Neural progenitor cell (in vitro differentiated cells): ENCODE data around the gene RHOJ. TPM values are rescaled to one million over a fixed set of nuclear protein-coding genes. Genes with fewer than 3 reads are reported as not detected.

ENCODE experiments used
- DNase-seq: peaks from one replicate; pipeline ENCODE4 v3.0.0-alpha.2; 2016; ENCODE audit warnings: low spot score
- H2AFZ ChIP-seq: fragments of 200-600 bp; sonication (generic); replicated peaks from 2 replicates; pipeline ENCODE4 v1.6.1; 2016; ENCODE audit warnings: antibody characterized with exemption
- H3F3A ChIP-seq: fragments of 200-600 bp; sonication (generic); 2 replicates; pipeline ENCODE4 v1.6.1; 2016; ENCODE audit warnings: antibody characterized with exemption, low read depth
- H3K27ac ChIP-seq: fragments of 200-600 bp; sonication (generic); 2 replicates; pipeline ENCODE4 v1.5.1; 2016; ENCODE audit warnings: mild to moderate bottlenecking
- H3K27me3 ChIP-seq: fragments of 200-600 bp; sonication (generic); 2 replicates; pipeline ENCODE4 v1.6.1; 2016; ENCODE audit warnings: mild to moderate bottlenecking, moderate library complexity
- H3K36me3 ChIP-seq: fragments of 200-600 bp; sonication (generic); 2 replicates; pipeline ENCODE4 v1.5.1; 2016
- H3K4me1 ChIP-seq: fragments of 200-600 bp; sonication (generic); 2 replicates; pipeline ENCODE4 v1.6.1; 2016; ENCODE audit warnings: mixed run types
- H3K4me2 ChIP-seq: fragments of 200-600 bp; sonication (generic); 2 replicates; pipeline ENCODE4 v1.6.1; 2016
- H3K4me3 ChIP-seq: fragments of 200-600 bp; sonication (generic); 2 replicates; pipeline ENCODE4 v1.5.1; 2016
- H3K79me2 ChIP-seq: fragments of 200-600 bp; sonication (generic); 2 replicates; pipeline ENCODE4 v1.6.1; 2016; ENCODE audit warnings: low read depth
- H3K9ac ChIP-seq: fragments of 200-600 bp; sonication (generic); 2 replicates; pipeline ENCODE4 v1.6.1; 2016
- H3K9me3 ChIP-seq: fragments of 200-600 bp; sonication (generic); 2 replicates; pipeline ENCODE4 v1.5.1; 2016; ENCODE audit warnings: low read depth
- H4K20me1 ChIP-seq: fragments of 200-600 bp; sonication (generic); 2 replicates; pipeline ENCODE4 v1.6.1; 2016; ENCODE audit warnings: low read depth
- H3K27ac Mint-ChIP-seq: 3 replicates; pipeline ENCODE4 v1.8.0; 2021; ENCODE audit warnings: mixed read lengths
- H3K27me3 Mint-ChIP-seq: 2 replicates; pipeline ENCODE4 v1.8.0; 2022; ENCODE audit warnings: low read depth, mild to moderate bottlenecking, inconsistent platforms, moderate library complexity, mixed read lengths; ENCODE audit not compliant: insufficient read depth
- H3K36me3 Mint-ChIP-seq: 3 replicates; pipeline ENCODE4 v1.8.0; 2021; ENCODE audit warnings: mixed read lengths
- H3K4me1 Mint-ChIP-seq: 3 replicates; pipeline ENCODE4 v1.8.0; 2021; ENCODE audit warnings: mixed read lengths
- H3K4me3 Mint-ChIP-seq: 3 replicates; pipeline ENCODE4 v1.8.0; 2021; ENCODE audit warnings: mild to moderate bottlenecking, moderate library complexity, mixed read lengths
- H3K9me3 Mint-ChIP-seq: 3 replicates; pipeline ENCODE4 v1.8.0; 2020; ENCODE audit warnings: mixed read lengths
- EZH2 ChIP-seq: fragments of 200-600 bp; sonication (generic); IDR thresholded peaks from 2 replicates; pipeline ENCODE4 v1.6.1; 2017; ENCODE audit warnings: antibody characterized with exemption, mild to moderate bottlenecking, moderate library complexity
- EZH2phosphoT487 ChIP-seq: fragments of 200-600 bp; sonication (generic); IDR thresholded peaks from 2 replicates; pipeline ENCODE4 v1.6.1; 2017; ENCODE audit warnings: antibody characterized with exemption
- total RNA-seq: library from RNA; depleted of rRNA; stranded (reverse); fragments of >200 nt; gene quantifications from 2 replicates; pipeline ENCODE4 v1.2.3, GENCODE V29; 2015; ENCODE audit warnings: low replicate concordance
- TF ChIP-seq, protein P1 (sequence below): fragments of 200-600 bp; sonication (generic); IDR thresholded peaks from 2 replicates; pipeline ENCODE4 v1.5.1; 2017; ENCODE audit warnings: antibody characterized with exemption, mild to moderate bottlenecking

Gene RHOJ
- total RNA-seq, 1 donor from 2014 or later, result not detected

DNA sequence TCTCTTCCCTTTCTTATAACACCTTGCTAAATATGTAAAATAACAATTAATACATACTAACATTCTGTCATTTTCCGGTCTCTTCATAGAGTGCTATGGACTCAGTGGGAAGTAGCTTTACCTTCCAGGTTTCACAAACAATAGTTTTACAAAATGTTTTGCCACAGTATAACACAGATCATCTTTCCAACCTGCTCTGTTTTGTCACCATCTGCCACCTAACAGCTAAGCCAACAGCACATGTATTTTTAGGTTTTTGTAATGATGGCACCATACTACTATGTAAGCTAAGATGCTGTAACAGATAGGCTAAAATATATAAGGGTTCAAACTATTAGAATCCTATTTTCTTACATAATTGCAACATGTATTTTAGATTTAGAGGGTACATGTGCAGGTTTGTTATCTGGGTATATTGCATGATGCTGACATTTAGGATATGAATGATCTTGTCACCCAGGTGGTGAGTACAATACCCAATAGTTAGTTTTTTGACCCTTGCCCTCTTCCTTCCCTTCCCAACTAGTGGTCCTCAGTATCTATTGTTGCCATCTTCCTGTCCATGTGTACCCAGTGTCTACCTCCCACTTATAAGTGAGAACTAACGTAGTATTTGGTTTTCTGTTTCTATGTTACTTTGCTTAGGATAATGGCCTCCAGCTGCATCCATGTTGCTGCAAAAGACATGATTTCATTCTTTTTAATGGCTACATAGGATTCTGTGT is 8.7 kb downstream of the RHOJ start:
- H3K9ac ChIP-seq, result no peak overlapping the region
- Mint-ChIP-seq H3K4me1 (no peaks in the 10 kb centered on the region), H3K27me3 (peaks cover 2% of the 10 kb centered on the region), H3K27ac (no peak overlapping the region), H3K36me3 (peaks cover 6% of the 10 kb centered on the region), H3K4me3 (no peak overlapping the region), H3K9me3 (no peaks in the 10 kb centered on the region)
- no peak overlapping the region for H3K4me2 ChIP-seq
- H3K36me3 ChIP-seq, result no peaks in the 10 kb centered on the region
- no peak overlapping the region for H2AFZ ChIP-seq
- no peaks in the 10 kb centered on the region for H3K4me1 ChIP-seq
- no peak overlapping the region for H3K4me3 ChIP-seq
- no peak for DNase-seq
- H3K79me2 ChIP-seq, result no peaks in the 10 kb centered on the region
- no peak for TF ChIP-seq EZH2phosphoT487
- H4K20me1 ChIP-seq, result no peaks in the 10 kb centered on the region
- no peak overlapping the region for H3K27ac ChIP-seq
- no peaks in the 10 kb centered on the region for H3F3A ChIP-seq
- no peaks in the 10 kb centered on the region for H3K9me3 ChIP-seq
- H3K27me3 ChIP-seq, result no peaks in the 10 kb centered on the region

DNA sequence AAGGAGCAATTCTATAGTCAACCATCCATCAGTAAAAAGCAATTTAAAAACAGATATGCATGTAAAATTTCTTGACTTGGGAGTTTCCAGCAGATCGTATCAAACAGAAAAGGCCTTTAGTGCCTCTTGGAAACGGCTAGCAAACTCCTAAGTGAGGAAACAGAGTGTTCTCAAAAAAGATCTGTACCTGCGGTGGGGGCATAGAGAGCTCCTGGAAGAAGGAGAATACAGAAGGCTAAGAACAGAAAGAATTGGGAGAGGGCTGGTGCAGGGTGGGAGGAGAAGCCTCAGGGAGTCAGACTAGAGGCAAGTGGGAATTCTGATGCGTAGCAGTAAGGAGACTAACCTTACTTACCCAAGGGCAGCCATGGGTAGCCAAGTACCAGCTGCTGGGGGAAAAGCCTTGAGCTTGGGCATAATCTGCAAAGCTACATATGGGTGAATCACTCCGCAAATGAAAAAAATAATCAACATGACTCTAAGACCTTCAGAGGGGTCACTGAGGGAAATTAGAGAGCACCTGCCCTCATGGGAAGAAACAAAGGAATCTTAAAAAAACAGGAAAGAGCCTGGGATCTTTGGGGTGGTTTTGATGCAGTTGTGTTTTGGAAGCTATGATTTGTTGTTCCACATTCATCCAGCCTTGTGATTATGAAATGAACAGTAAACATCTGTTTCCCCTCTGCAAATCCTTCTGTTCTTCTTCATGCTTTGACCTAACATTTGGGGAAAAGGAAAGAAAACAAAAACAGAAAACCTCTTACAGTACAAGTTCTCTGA is 10.4 kb downstream of the RHOJ start:
- TF ChIP-seq, protein P1, sequence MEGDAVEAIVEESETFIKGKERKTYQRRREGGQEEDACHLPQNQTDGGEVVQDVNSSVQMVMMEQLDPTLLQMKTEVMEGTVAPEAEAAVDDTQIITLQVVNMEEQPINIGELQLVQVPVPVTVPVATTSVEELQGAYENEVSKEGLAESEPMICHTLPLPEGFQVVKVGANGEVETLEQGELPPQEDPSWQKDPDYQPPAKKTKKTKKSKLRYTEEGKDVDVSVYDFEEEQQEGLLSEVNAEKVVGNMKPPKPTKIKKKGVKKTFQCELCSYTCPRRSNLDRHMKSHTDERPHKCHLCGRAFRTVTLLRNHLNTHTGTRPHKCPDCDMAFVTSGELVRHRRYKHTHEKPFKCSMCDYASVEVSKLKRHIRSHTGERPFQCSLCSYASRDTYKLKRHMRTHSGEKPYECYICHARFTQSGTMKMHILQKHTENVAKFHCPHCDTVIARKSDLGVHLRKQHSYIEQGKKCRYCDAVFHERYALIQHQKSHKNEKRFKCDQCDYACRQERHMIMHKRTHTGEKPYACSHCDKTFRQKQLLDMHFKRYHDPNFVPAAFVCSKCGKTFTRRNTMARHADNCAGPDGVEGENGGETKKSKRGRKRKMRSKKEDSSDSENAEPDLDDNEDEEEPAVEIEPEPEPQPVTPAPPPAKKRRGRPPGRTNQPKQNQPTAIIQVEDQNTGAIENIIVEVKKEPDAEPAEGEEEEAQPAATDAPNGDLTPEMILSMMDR, result no peak
- TF ChIP-seq EZH2phosphoT487 (no peak), EZH2 (no peak)
- H3K27ac Mint-ChIP-seq, result no peak overlapping the region
- H3K9me3 ChIP-seq, result no peaks in the 10 kb centered on the region
- no peaks in the 10 kb centered on the region for H3K79me2 ChIP-seq
- peaks cover 2% of the 10 kb centered on the region for H3K27me3 Mint-ChIP-seq
- no peaks in the 10 kb centered on the region for H3F3A ChIP-seq
- no peak overlapping the region for H3K27ac ChIP-seq
- no peak overlapping the region for H3K9ac ChIP-seq
- no peaks in the 10 kb centered on the region for H3K4me1 ChIP-seq
- no peaks in the 10 kb centered on the region for H3K4me1 Mint-ChIP-seq
- H3K4me3 Mint-ChIP-seq, result no peak overlapping the region
- no peak for DNase-seq
- peaks cover 6% of the 10 kb centered on the region for H3K36me3 Mint-ChIP-seq
- H4K20me1 ChIP-seq, result no peaks in the 10 kb centered on the region
- no peaks in the 10 kb centered on the region for H3K36me3 ChIP-seq
- no peak overlapping the region for H3K4me2 ChIP-seq
- H2AFZ ChIP-seq, result peak overlapping the region; percentile 3
- no peaks in the 10 kb centered on the region for H3K27me3 ChIP-seq
- no peak overlapping the region for H3K4me3 ChIP-seq
- no peaks in the 10 kb centered on the region for H3K9me3 Mint-ChIP-seq

DNA sequence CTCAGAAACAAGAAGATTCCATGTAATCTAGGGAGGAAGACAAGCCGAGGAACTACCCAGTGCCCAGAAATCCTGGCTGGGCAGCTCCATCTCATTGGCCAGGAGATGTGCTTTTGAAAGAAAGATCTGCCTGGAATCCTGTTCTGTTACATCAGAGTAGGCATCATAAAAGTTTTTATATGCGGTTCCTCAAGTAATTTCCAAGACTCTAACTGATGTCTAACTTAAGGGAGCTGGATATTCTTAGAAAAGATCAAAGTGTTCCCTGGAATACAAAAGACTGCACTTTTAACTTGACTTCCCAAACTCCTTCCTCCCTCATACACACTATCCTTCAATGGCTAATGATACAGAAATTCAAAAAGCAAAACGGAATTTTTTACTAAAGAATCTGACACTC is 16.3 kb downstream of the RHOJ start:
- H2AFZ ChIP-seq, result no peak overlapping the region
- no peak overlapping the region for H3K4me3 ChIP-seq
- Mint-ChIP-seq H3K4me1 (peaks cover 11% of the 10 kb centered on the region), H3K27me3 (peaks cover 5% of the 10 kb centered on the region), H3K27ac (no peak overlapping the region), H3K36me3 (peaks cover 8% of the 10 kb centered on the region), H3K4me3 (no peak overlapping the region), H3K9me3 (peaks cover 6% of the 10 kb centered on the region)
- no peak overlapping the region for H3K27ac ChIP-seq
- no peaks in the 10 kb centered on the region for H4K20me1 ChIP-seq
- no peaks in the 10 kb centered on the region for H3K9me3 ChIP-seq
- TF ChIP-seq EZH2phosphoT487 (no peak), EZH2 (no peak)
- TF ChIP-seq, protein P1, result no peak
- no peak overlapping the region for H3K9ac ChIP-seq
- no peaks in the 10 kb centered on the region for H3K27me3 ChIP-seq
- DNase-seq, result no peak
- H3K36me3 ChIP-seq, result no peaks in the 10 kb centered on the region
- H3F3A ChIP-seq, result no peaks in the 10 kb centered on the region
- H3K4me1 ChIP-seq, result peaks cover 9% of the 10 kb centered on the region
- H3K4me2 ChIP-seq, result no peak overlapping the region
- H3K79me2 ChIP-seq, result no peaks in the 10 kb centered on the region

DNA sequence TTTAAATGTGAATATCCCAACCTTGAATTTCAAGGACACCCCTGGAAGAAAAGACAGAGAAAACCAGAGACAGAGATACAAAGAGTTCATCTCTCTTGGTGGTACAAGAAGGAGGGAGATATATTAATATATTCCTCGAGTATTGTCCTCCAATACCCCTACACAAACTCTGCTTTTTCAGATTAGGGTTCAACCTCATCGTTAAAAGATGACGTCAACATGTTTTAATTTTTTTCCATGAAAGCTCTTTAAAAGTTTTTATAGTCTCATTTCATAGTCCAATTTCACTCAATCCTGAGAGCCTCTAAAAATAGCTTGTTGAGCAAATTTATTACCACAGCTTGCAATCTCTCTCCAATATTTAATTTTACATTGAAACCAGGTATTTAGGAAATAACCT is 19.4 kb downstream of the RHOJ start:
- no peak overlapping the region for H3K27ac ChIP-seq
- H3F3A ChIP-seq, result no peaks in the 10 kb centered on the region
- H3K36me3 Mint-ChIP-seq, result peaks cover 8% of the 10 kb centered on the region
- H3K27ac Mint-ChIP-seq, result no peak overlapping the region
- H3K9me3 Mint-ChIP-seq, result peaks cover 6% of the 10 kb centered on the region
- no peak overlapping the region for H3K9ac ChIP-seq
- peaks cover 3% of the 10 kb centered on the region for H3K27me3 Mint-ChIP-seq
- no peaks in the 10 kb centered on the region for H3K9me3 ChIP-seq
- H3K4me2 ChIP-seq, result no peak overlapping the region
- H3K36me3 ChIP-seq, result no peaks in the 10 kb centered on the region
- H4K20me1 ChIP-seq, result no peaks in the 10 kb centered on the region
- peaks cover 9% of the 10 kb centered on the region for H3K4me1 ChIP-seq
- peaks cover 11% of the 10 kb centered on the region for H3K4me1 Mint-ChIP-seq
- H3K4me3 ChIP-seq, result no peak overlapping the region
- no peak overlapping the region for H3K4me3 Mint-ChIP-seq
- H2AFZ ChIP-seq, result no peak overlapping the region
- no peaks in the 10 kb centered on the region for H3K79me2 ChIP-seq
- TF ChIP-seq EZH2, result no peak
- TF ChIP-seq, protein P1, result no peak
- TF ChIP-seq EZH2phosphoT487, result no peak
- DNase-seq, result no peak
- H3K27me3 ChIP-seq, result no peaks in the 10 kb centered on the region
